HG02798 (cell line): ENCODE results near the gene POLR1A.

ENCODE experiments used
- ATAC-seq: cut with Tn5 transposase; IDR thresholded peaks from one replicate; pipeline ENCODE4 v1.9.1; 2021; ENCODE audit warnings: mild to moderate bottlenecking; ENCODE audit not compliant: unreplicated experiment, poor library complexity

POLR1A gene

DNA sequence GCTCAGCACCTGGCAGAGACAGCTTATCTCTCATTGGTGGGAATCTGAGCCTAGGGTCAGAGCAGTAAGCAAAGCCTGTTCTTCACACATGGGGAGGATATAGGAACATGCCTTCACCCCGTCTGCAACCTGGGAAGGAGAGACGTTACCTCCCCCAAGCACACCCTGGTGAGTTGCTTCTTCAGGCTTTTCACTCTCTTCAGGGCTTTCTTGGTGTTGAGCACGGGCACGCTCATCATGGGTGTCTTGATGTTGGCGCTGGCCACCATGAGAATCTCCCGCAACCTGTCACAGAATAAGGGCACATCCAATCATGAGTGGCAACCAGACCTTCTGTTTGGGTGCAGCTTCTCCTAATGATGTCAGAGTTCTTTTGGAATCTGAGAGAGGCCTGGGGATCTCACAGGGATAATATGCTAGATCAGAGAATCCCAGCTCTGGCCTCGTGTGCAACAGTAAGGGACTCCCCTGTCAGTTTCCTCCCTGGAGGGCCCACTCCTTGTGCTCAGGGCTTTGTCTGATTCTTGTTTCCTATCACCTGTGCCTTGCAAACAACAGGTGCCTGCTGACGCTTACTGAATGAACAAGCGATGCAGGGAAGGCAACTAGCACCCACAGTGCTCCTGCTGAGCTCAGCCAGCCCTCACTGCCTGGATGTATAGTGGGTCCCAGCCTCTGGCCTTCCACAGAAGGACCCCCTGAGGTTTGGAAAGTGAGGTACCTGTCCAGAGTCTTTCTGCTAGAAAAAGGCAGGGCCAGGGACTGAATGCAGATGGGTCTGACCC is 66.3 kb downstream of the POLR1A start:
- no peak for ATAC-seq

DNA sequence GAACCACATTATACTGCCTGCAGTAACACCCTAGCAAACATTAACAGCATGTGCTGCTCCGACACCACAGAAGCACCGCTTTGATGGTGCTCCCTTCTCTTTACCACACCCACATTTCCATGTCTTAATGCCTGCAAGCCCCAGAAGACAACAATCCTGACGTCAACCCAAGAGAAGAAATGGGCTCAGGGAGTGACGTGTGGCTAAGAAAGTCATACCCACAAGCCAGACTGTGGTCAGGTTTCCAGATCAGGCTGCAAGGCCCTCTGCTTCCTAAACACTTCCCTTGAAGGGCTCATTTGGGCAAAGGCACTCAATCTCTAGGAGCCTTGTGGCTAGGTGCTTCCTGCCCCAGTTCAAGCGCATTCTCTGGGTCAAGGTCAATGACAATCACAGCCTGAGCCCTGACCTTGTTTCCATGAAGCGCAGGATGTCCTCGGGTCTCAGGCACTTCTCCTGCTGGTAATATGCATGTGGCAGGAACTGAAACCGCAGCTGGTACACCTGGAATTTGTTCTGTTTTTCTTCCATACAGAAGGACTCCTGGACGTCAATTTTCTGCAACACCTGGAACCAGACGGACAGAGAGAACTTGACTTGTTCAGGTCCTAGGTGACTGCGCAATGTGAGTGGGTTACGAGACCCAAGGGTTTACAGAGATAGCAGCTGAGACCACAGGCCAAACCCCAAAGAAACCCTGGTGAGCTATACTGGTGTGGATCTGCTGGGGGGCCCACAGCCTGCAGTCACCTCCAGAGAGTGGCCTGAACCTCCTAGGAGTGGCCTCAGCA is 67.2 kb downstream of the POLR1A start:
- peak; percentile 37 for ATAC-seq

DNA sequence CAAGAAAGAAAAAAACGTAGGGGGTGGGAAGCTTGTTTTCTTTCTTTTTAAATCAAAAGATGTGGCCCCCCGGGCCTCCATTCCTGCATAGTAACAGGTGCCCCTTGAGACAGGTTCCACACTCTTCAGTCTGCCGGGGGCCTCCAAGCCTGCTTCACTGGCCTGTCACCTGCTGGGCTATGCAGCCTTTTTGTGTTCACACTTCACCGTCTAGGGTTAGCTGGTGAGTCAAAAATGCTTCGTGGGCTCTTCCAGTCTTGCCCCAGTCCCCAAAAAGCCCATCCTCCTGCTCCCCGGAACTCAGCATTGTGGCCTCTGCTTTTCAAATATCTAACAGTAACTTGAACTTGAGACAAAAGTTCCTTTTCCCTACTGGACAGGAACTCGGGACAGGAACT is 67.9 kb downstream of the POLR1A start:
- ATAC-seq, result no peak

DNA sequence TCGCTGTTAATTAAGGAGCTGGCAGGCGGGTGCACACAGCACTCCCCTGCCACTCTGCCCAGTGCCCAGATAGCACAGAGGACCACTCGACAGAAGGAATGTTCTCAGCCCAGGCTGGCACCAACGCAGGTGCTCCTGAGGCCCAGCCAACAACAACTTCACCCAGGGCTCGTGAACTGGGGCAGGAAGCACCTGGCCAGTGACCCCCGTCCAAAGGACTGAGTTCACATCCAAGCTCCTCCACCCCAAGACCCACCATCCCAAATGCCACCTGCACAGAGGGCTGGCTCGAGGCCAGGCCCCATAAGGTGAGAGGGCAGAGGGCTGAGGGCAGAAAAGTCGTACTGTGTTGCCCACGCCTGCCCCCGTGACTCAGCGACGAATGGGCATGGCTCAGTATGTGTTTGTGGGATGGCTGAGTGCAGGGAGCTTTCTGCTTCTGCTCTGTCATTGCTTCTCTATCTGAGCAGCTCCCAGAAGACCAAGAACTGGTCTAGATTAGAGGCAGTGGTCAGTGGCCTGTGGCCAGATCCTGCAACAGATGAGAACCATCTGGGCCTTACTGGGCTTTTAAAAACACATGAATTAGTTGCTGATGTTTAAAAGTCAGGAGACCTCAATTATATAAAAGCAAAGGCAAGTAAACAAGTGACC is 68.4 kb downstream of the POLR1A start:
- ATAC-seq, result no peak

DNA sequence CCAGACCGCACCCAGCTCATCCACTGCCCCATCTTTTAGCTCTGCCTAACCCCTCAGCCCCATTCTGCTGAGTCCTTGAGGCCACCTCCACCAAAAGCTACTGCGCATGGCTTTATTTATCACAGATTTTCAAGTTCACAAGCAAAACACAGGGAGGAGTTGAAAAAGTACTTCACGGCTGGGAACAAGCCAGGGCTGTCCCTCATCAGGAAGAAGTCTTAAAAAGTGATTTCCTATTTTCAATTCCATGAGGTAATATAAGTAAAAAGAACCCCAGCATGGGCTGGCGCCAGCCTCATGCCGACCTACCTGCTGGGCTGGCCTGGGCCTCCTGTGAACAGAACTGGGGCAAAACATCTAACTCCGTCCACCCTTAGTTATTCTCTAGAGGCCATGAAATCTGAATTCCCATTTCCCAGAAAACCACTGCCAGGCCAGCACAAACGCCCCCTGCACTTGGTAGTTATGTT is 69.0 kb downstream of the POLR1A start:
- no peak for ATAC-seq

DNA sequence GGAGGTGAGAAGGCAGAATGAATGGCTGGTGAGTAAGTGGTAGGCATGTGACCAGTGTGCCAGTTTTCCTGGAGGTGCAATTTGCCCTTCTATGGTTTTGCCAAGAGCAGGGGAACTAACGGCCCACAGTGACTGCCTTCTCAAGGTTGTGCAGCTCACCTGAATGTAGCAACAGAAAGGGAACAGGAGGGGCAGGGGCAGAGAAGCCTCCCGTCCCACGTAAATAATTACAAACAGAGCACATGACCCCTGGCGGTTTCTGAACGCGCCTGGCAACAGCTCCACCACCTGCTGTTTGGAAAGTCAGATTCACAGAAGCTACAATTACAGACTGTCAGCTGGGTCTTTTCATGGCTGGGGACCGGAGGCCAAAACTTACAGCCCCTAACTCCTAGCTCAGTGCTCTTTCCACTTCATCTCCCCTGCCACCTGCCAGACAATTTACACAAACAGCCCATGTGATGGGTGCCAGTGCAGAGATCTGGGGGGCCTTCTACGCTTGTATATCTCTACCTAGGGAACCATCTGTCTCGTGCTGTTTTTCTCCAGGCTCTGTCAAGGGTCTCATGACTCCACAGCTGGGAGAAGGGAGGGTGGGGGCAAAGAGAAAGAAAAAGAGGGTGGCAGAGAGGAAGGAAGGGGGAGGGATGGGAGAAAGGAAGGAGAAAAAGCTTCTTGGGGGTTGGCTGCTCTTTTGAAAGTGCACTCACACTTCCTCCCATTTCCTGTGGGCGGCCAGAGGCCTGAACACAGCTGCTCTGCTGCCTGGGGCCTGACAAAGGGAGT is 69.6 kb downstream of the POLR1A start:
- peak; percentile 79 for ATAC-seq

DNA sequence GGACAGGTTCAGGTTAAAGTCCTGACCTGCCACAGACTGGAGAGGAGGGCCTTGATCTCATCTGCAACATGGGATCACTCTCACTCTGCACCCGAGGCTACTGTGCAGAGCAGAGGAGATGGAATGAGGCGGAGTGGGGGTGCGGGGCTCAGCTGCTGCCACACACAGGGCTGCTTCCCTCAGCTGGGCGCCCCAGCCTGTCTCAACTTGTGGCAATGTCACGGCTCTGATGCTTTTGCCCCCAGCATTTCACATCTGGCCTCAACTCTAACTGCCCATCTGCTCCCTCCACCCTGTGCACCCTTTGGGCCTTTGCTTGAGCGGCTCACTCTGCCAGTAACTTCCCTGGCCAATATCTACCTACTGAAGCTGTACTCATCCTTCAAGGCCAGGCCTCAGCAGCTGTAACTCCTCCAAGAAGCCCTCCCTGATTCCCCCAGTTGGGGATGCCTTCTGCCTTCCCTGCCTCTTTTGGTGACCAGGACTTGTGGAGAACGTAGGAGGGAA is 70.3 kb downstream of the POLR1A start:
- no peak for ATAC-seq

DNA sequence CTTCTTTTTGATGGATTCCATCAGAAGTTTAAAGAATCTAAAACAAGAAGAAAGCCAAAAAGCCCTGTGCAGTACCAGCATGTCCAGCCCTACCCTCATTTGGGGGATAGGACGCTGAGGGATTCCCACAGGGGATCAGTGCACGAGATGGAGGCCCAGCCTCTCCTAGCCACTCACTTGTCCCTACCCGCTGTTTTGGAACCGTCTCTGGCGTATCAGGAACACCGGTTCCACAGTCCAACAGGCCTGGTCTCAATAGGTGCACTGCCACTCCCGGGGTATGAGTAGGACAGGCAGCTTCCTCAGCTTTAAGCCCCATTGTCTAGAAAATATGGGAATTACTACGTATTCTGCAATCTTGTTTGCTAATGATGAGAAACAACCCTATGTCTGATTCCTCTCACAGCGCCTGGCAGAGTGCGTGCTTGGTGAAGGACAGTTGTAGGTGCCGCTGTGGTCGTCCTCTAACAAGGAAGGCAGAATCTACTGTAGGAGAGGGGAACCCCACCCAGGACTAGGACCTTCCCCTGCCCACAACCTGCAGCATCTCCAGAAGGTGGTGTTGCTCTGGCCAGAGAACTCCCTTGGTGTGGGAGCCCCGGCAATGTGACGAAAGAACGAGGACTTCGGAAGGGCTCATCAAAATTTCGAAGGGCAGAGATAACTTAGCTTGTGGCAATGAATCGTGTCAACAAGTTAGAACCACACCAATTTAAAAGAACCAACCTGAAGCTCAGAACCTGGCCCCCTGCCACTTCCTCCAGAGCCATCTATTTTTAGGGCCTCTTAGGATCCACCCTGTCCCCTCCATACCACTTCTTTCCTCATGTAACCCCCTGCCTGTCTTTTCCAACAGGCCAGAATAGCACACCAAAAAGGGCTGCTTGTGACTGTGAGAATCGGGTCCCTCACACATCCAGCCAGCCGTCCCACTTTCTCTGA is 71.7 kb downstream of the POLR1A start:
- no peak for ATAC-seq

DNA sequence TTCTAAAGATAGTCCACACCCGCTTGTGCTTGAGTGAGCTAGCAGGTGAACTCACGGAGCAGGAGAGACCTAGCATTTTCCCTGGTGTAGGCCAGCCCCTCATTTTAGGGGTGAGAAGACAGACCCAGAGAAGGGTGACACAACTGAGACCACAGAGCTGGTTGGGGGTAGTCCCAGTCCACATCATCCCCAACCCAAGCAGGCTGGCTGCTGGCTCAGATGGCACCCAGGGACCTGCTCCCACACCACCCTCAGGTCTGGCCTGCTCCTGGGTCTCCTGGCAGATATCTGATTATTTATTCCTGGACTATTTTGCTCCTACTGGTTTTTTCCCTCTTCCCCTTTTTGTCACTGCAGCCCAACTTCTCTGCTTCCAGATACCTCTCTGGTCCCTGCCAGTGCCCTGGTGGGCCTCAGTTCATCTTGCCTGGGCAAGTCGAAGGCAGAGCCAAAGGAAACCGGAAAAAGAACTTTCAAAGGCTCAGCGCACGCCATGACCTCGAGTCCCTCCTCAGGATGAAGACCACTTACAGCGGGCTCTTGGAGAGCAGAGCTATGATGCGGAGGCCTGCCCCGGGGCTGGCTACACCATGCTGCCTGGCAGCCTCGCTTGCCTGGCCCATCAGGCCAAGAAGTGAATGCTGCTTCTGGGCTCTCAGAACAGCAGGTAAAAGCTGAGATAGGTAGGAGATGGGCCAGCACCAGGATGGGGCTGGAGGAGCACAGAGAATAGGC is 72.7 kb downstream of the POLR1A start:
- ATAC-seq, result no peak

DNA sequence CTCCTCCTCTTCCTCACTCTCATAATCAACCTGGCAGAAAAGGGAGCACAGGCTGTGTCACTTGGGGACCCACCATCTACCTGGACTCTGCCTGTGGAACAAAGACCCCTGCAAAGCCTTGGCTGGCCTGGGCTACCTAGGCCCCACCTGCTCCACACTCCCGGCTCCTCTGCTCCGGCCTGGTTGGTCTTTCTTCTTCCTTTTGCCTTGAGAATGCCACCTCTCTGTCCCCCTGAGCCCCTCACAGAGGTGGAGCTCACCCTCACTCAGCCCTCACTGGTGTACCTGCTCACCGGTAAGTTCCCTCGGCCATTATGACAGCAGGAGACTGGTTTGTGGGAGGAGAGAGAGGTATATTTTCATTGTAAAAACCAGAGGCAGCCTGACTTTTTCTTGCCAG is 74.1 kb downstream of the POLR1A start:
- ATAC-seq, result no peak

DNA sequence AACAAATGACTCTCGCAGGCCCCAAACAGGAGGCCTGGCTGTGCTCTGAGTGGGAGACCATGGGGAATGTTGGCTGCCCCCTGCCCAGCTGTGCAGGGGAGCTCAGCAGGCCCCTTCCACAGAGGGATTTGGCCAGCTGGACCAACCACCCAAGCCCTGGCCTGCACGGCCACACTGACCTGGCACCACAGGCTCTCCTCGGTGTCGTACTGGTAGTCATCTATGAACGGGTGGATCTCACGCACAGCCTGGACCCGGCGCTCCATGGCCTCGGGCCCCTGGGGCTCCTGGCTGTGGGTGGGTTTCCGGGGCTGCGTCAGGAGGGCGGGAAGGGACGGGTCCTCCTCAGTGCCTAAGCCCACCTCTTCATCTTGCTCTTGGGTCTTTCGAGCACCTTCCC is 74.5 kb downstream of the POLR1A start:
- no peak for ATAC-seq

DNA sequence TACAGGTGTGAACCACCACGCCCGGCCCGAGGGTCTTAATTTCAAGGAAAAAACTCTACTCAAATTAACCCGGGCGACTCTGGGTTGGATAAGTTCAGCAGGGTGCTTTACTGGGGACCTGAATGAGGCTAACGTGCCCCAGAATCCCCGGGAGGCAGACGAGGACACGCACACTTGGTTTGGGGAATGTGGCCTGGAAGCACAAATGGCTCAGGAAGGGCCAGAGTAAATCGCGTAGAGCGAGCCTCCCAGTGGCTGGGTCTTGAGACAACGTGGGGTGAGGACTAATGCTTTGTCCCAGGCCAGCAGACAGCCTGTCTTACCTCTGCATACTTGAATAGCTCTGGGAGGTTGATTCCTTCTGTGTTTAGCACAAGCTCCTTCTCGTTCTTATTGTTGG is 75.8 kb downstream of the POLR1A start:
- no peak for ATAC-seq

DNA sequence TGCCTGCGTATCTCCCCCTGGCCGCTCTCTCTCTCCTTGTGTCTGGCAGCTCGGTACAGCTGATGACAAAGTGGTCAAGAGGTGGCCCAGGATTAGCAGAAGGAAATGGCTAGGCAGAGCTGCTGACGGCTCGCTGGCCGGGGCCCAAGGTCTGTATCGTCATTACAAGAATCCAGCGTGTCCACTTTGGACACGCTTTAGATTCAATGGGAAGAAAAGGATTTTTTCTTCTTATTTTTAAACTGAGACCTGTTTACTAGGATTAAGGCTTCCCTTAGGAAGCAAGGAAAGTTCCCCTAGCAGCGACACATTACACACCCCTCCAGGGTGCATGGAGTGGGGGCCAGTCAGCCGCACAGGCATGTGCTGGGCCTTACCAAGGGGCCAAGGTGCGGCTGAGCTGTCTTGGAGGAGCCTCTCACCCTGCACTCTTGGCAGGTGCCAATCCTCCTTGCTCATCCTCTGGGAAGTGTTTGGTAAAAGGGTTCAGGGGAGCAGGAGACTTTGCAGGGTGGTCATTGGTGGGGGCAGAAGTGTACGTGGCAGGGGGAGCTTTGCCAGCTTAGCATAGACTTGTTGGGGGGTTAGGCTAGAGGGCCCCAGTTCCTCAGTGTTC is 76.8 kb downstream of the POLR1A start:
- no peak for ATAC-seq

DNA sequence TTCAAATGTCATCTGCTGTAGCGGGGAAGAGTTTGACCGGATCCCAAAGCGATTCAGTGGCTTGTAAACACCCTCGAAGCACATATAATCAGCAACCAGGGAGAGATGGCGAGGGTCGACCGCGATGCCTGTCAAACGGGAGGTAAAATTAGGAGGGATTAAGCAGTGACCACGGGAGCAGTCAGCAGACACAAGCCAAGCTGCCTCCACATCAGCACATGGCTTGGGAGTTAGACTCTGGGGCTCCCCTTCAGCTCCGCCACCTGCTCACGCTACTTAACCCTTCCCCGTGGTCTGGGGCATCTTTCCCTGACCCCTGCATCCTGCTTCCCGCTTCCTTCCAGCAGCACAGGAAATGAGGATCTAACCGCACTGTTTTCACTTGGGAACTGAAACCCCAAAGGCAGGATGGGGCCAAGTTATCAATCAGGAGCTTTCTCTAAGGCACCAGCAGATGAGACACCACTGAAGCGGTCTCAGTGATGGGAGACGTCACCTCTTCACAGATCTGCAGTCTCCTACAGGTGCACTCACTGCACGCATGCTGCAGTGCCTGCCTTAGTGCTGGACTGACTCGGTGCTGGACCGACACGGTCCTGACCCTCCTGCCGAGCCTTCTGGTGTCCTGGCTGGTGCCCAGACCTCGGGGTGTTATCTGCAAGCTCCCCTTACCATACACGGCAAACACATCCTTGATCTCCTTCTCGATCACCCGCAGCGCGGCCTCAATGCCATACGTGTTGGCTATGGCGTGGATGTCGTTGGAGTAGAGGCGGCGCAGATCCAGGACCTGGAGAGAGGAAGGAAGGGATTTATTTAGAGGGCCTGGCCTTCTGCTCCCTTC is 77.5 kb downstream of the POLR1A start:
- no peak for ATAC-seq

DNA sequence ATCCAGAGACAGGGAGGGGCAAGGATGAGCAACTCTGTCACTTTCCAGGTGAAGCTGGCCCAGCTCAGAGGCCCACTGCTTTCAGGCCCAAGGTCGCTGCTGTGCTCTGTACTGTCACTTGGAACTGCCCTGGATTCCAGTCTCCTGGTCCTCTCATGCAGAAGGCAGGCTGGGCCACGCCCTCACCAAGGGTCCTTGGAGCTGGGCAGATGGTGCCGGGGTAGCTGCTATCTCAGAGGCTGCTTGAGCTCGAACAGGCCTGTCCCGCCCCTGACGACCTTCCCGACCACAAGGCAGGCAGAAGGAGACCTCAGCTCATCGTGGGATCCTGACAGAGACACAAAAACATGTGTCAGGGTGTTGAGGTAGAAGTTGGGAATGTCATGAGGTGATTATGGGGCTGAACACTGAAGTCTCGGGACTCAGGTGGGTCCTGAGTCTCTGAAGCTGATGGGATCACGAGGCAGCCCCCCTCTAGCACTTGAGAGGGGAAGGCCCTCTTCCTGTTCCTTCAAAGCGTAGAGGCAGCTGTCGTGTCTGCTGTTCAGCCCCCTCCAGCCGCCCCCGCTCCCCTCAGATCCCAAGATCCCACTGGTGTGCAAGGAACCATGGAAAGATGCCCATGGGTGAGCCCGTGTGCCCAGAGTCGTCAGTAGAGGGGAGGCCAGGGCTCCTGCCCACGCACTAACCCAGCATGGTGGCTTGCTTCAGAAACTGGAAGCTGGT is 78.3 kb downstream of the POLR1A start:
- ATAC-seq, result no peak

DNA sequence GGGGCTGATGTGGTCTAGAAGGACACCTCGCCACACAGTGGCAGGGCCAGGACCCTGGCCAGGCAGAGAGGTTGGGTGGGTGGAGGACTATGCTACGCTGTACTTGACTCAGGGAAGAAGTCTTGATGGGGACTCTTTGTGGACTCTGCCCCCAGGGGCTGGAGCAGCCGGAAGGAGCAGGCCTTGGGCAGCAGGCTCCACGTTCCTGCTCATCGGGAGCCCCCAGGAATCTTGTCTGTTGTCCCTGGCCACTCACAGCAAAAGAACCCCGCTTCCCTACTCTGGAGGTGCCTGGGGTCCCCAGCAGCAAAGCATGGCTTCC is 79.0 kb downstream of the POLR1A start:
- no peak for ATAC-seq
